Hypothalamus (tissue), 51 donors: ENCODE measurements around the gene ANKDD1A.

Experiments
- DNase-seq, 51 donors: peaks; one replicate each; lab custom pipeline; 2025; lab: John Stamatoyannopoulos, UW

Gene ANKDD1A

DNA sequence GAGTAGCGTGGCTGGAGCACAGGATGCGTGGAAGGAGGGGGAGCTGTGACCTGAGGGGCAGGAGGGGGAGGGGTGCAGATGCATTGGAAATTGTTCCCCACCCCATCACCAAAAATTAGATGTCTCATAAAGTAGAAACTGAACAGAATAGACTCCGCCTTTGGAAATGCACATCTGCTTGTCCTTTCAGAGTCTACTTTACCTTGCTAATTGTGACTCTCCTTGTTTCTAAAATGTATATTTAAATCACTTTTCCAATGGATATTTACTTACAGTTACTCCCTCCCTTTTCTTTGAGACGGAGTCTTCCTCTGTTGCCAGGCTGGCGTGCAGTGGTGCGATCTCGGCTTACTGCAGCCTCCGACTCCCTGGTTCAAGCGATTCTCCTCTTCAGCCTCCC, 47.4 kb downstream of the ANKDD1A start:
- no peak for DNase-seq

DNA sequence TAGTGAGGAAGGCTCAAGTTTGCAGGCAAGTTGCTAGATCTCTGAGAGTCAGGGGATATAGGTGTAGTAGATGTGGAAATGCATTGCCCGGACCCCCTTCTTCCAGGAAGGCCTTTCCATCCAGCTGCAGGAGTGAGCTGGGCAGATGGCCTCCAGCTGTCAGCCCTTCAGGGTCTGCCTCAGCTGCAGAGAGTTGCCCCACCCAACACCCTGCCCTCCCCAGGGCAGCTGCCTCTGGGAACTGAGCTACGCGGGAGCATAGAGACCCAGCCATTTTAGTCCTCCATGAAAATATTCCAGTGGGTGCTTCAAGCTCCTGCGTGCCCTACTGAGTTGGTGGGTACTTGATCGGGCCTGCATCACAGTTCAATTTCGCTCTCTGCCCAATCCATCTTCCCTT, 48.5 kb downstream of the ANKDD1A start:
- DNase-seq = no peak

DNA sequence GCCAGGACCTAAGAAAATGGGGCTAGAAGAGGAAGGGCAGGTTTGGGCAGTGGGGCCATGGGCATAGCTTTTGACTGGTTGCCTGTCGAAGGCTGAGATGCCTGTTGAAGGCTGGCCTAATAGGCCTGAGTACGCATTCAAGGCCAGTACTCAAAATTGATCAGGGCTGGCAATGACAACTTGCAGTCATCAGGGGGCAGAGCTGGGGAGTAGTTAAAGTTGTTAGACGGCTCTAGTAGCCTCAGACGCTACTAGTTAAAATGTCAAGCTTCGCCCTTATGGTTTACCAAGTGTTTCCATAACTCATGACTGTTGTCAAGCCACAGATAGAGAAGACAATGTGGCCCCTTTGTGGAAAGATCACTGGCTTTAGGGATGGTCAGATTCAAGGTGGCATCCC, 49.3 kb downstream of the ANKDD1A start:
- no peak for DNase-seq

DNA sequence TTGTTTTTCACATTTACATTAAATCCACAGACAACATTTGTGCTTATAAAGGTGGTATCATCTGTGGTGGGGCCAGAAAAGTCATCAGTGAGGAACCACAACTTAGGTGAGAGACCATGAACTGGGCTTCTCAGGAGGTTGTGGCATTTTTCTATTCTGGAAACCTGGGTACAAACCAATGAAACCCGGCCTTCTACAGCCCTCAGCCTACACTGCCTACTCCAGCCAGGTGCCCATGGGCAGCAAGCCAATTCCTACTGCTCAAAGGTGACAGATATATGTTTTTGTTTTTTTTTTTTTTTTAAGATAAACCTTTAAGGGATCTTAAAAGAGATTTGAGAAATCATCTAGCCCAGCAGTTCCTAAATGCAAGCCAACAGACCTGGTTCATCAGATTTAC, 57.7 kb downstream of the ANKDD1A start:
- DNase-seq = no peak

DNA sequence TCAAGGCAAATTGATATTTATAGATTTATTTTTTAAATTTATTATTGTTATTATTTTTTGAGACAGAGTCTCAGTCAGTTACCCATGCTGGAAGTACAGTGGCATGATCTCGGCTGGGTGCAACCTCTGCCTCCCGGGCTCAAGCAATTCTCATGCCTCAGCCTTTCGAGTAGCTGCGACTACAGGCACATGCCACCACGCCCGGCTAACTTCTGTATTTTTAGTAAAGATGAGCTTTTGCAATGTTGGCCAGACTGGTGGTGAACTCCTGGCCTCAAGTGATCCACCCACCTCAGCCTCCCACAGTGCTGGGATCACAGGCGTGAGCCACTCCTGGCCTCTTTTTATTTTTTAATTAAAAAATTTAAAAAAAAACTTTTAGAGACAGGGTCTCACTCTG, 59.0 kb downstream of the ANKDD1A start:
- DNase-seq = no peak

DNA sequence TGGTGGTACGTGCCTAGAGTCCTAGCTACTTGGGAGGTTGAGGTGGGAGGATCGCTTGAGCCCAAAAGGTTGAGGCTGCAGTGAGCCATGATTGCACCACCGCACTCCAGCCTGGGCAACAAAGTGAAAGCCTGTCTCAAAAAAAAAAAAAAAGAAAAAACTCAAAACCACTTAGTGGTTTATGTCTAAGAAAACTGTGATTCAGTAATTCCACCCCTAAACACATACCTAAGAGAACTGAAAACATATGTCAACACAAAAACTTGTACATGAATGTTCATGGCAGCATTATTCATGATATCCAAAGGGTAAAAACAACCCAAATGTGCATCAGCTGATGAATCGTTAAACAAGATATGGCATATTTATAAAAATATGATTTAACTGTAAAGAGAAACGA, 63.7 kb downstream of the ANKDD1A start:
- DNase-seq = no peak

DNA sequence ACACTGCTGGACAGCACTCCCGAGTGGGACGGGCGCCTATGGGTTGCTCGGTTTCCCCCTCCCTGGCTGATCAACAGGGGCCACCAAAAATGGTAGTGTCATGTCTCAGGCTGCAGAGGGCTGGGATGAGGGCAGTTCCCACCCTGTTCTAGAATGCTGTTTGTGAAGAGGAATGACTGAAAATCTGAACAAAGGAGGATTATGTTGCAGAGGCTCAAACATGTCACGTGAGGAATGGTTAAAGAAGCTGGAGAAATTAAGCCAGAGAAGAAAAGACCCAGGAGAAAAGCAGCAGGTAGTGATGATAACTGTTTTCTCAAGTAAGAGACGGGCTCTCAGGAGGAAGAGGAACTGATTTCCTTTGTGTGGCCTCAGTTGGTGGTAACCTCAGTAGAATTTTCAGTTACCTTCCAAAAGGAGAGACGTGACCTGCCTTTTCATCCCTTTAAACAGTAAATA, 67.6 kb downstream of the ANKDD1A start:
- peak in 15 of 51 donors; percentile 2 to 36 (median 16) for DNase-seq

DNA sequence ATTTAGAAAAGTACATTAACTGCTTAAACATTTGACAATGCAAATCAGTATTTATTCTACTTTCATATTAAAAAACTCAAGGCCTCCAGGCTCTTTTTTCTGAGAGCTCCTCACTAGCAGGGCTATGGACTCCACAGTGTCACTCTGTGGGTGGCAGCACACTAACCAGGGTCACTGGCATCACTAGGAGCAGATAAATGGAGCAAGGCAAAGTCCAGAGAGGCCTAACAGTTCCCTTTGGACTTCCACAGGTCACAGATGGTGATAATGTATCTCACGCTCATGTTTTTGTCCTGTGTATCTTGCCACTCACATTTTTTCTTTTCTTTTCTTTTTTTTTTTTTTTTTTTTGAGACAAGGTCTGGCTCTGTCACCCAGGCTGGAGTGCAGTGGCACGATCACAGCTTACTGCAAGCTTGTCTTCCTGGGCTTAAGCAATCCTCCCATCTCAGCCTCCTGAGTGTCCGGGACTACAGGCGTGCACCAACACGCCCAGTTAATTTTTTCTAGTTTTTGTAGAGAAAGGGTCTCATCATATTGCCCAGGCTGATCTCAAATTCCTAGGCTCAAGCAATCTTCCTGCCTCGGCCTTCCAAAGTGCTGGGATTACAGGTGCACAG, 70.2 kb downstream of the ANKDD1A start:
- peak in 1 of 51 donors; percentile 6 for DNase-seq

DNA sequence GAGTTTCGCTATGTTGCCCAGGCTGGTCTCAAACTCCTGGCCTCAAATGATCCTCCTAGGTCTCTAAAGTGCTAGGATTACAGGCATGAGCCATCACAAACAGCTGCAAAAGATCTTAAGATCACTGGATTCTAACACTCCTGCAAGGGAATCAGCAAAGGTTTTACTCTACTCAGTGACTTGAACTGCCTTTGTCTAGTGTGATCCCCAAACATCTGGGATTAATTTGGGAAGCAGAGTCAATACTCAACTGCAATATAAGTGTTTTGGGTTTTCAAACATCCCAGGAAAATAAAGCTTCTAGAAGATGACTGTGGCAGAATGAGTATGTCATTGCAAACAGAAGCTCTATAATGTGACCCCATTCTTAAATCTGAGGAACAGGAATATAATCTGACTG, 70.8 kb downstream of the ANKDD1A start:
- DNase-seq = no peak

DNA sequence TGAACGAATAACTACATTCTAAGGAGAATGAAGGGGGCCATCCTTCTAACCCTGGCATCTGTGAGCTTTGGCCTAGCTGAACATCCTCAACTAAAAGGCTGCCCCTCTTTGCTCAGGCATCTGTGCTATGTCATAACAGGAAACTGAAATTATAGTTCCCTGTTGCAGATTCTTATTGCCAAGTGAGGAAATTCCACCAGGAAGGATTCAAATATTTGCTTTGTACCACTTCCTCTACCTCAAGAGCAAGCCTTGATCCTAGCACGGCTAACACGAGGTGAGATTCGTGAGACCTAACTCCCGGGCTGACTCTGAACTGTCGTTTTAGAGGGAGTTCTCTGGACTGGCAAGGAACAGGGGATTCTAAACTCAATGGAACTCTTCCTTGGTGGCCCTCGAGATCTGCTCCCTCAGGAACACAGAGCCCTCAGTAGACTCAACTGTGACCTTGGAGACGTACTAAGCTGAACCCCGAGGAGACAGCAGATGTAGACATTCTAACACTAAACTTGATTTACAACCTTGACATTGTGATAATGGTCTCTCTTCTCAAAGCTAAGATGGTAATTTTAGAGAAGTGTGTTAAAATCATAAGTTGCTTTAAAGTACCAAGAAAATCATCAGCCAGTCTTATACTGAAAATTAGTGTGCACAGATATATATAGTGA, 73.8 kb downstream of the ANKDD1A start:
- DNase-seq = no peak

DNA sequence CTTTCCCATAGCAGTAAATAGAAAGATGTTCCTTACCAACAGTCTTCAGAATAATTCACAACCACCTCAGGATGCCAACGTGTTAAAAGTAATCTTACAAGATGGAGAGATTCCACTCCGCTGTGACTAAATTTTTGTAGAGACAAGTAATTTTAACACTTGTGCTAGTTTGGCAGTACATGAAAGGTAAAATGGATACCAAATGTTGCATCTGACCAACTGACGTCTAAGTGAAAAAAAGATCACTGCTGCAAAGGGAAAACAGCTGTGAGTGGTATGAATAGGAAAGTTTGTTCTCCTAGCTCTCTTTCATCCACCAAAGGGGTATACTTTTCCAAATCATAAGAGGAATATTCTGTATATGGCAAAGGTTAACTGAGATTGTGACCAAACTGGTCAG, 75.4 kb downstream of the ANKDD1A start:
- DNase-seq = no peak

DNA sequence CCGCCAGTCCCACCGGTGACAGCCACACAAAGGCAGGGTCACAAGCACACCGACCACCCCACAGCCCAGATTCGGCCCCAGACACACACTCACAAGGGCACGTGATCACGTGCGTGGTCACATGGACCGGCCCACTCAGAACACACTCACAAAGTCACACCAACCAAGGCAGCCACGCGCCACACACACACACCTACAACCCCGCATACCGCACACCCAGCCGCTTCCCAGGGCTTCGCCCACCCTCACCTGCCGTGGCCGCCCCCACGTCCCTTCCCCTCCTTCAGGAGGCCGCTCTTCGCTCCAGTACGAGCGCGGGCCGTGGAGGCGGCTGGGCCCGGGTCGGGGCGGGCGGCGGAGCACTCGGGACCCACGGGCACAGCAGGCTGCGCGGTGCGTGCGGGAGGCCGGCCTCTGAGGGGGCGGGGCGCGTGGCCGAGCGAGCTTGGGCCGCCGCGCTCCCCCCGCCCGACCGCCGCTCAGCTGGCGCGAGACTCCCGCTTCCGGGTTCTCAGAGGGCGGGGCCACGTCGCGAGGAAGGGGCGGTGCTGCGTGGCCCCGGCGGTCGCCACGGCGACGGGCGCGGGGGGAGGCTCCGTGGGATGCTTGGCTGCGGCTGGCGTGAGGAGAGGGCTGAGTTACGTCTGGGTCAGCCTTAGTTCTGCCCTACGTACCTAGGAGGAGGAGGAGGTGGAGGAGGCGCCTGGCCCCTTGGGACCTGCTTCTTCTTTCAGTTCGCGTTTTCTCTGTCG, 77.9 kb downstream of the ANKDD1A start, which contains the start of gene SPG21:
TSS of gene SPG21 (minus strand) at position 499 of the 752 bp plus-strand sequence. CDS start 6,345 bp downstream, outside the sequence.
- peak; percentile 33 to 96 (median 88) for DNase-seq

DNA sequence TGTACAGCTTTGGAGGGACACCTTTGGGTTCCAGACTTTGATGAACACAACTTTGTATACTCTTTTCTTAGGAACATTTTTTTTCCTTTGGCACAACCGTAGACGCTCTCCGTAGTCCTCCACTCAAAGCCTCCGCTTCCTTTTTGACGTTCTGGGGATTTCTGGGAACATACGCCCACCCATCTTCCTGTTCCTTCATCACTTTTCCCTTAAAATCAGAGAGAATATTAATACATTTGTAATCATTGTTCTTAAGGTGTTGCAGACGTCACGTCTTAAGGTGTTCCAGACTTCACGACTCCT, 78.4 kb downstream of the ANKDD1A start:
- DNase-seq = no peak

DNA sequence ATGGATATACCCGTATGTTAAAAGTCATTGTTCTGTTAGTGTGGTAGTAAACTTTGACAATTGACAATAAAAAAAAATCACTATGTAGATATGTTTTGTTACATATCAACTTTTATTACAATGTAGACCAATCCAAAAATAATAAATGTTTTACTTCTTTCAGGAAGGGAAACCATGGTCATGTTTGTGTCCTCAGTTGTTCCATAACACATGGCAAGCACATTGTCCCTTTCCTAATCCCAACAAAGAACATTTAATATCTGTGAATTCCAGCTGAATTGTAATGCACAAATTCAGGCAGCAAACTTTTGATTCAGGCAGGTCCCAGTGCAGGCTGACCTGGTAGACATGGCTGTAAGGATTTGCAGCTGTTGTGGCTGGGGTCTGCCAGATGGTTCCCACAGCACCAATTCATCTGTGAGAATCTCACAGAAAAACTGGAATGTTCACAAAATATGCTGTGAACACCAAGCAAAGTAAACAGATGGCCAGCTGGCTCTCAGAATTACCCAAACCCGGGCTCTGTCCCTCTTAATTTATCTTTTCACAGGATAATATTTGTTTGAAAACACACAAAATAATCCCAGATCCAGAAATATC, 79.9 kb downstream of the ANKDD1A start:
- DNase-seq = no peak

DNA sequence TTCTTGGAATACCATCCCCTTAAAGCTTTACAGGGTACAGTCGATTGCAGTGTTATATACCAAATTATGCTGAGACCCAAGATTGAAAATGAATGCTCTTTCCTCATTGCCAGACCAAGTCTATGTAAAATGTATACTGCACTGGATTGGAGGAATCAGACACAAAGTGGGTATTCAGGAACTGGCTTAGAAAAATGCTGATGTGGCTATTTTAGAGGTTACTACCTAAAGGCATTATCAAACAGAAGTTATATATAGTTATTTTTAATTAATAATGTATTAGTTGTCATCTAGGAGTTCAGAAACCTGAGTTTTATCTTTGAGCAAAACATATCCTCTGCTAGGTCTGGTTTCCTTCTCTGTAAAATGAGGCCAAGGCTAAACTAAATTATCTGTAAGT, 81.6 kb downstream of the ANKDD1A start:
- no peak for DNase-seq

DNA sequence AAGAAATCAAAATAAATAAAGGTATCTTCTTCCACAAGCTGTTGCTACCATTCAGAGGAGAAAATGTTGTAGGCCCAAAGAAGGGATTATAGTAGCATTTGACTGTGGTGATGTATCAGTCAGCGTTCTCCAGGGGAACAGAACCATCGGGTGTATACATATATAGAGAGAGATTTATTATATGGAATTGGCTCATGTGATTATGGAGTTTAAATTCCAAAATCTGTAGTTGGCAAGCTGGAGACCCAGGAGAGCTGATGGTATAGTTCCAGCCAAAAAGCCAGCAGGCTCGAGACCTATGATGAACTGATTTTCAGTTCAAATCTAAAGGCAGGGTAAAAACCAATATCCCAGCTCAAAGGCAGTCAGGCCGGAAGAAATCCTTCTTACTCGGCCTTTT, 85.4 kb downstream of the ANKDD1A start:
- DNase-seq = no peak

DNA sequence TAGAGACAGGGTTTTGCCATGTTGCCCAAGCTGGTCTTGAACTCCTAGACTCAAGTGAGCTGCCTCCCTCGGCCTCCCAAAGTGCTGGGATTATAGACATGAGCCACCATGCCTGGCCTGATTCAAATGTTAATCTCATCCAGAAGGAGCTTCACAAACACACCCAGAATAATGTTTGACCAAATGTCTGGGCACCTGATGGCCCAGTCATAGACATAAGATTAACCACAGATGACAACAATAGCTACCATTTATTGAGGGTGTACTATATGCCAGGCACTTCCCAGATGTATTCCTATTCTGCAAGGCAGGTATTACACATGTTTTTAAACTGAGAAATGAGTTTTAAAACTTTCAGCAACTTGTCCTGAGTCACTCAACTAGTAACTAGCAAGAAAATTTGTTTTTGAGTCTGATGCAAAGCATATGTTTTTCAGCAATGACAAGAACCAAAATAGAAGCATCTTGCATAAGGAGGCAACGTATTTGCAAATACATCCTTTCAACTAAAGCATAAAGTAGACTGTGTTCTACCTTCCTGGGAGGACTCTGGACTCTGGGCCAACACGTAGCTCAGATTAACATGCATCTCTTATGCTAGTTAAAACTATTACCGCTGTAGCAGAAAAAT, 86.2 kb downstream of the ANKDD1A start:
- DNase-seq = no peak

DNA sequence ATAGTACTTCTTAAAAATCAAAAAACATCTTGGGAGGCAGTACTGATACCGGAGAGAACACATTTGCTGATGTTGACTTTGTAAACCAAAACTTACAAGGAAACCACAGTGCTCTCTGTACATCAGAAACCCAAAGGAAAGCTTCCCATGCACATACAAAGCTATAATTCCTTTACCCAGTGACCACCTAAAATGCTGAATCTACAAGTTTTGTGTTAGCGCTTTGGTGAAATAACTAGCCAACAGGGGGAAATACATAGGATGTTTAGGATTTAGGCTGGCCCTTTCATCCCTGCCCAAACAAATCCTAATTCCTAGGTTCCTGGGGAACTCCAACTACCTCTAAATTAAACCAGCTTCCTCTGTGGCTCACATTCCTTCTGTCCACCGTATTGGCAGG, 93.3 kb downstream of the ANKDD1A start:
- DNase-seq = no peak

DNA sequence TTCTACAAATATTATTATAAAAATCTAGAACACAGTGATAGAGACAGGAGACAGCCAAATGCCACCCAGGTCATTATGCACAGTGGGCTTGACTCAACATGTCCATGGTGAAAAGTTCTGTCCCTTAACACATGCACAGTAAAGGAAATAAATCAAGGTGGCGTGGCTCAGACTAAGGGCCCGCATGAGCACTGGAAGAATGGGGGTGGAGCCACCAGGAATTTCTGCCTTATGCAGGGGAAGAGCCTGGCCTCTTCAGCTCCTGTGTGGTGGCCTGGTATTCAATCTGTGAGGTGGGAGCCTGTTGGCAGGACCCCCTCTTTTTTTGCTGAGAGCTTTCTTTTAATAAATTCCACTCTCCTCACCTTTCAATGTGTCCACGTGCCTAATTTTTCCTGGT, 95.2 kb downstream of the ANKDD1A start:
- no peak for DNase-seq
